ENCODE results near the gene TBX2. TPM values are rescaled to one million over a fixed set of nuclear protein-coding genes. Genes with fewer than 3 reads are reported as not detected.
A peak's percentile ranks its signal among the peaks of the same experiment; 100 is the strongest.

TBX2 gene
- total and polyA plus RNA-seq, 2 donors (not counting 1 experiment from before 2014, with no cell fraction given) = 40.5 to 148 TPM

- Histone ChIP-seq H3K9ac (ENCODE audit: insufficient read depth, low read length) (peak overlapping the region; percentile 83), H3K4me3 (replicated peaks in 1 of 4; ENCODE audit: control extremely low read depth in 1 of 4, insufficient read depth in 1 of 4, low read depth in 3 of 4, low read length in 4 of 4) (peak overlapping the region; percentile 63 to 91 (median 74)), H2AFZ (ENCODE audit: low read length) (no peak overlapping the region), H3K36me3 (ENCODE audit: control insufficient read depth, insufficient read depth, low read length) (peaks cover 10% of the 10 kb centered on the region), H3K4me2 (ENCODE audit: extremely low read depth, insufficient read depth, low read length) (peak overlapping the region; percentile 96), H3K27ac (ENCODE audit: insufficient read depth, low read length) (peak overlapping the region; percentile 93), H3K4me1 (ENCODE audit: control insufficient read depth, extremely low read depth, insufficient read depth, low read length) (peaks cover 13% of the 10 kb centered on the region), H3K27me3 (ENCODE audit: control insufficient read depth, insufficient read depth, low read length) (no peaks in the 10 kb centered on the region), H4K20me1 (ENCODE audit: control insufficient read depth, extremely low read depth, insufficient read depth, low read length) (no peaks in the 10 kb centered on the region), H3K79me2 (ENCODE audit: control insufficient read depth, insufficient read depth, low read length) (peaks cover 69% of the 10 kb centered on the region), H3K9me3 (ENCODE audit: control insufficient read depth, insufficient read depth, low read depth, low read length) (no peaks in the 10 kb centered on the region)
- TF ChIP-seq EZH2 (IDR thresholded peaks at IDR 0.05; ENCODE audit: low read length, missing control alignments) (no peak), CTCF (conservative IDR thresholded peaks at IDR 0.05 in 1 of 2, IDR thresholded peaks at IDR 0.05 in 1 of 2; ENCODE audit: low read depth in 1 of 2, low read length in 2 of 2) (no peak)
- peak in 1 of 2 donors; percentile 54 for DNase-seq (ENCODE audit: low read depth in 2 of 2)
Observed at GRCh38 chr17:61453566-61454380, 54.1 kb downstream of the TBX2 start.

GRCh38 chr17:61454381-61455323 is 55.0 kb downstream of the TBX2 start:
- no peak overlapping the region for H2AFZ ChIP-seq (ENCODE audit: low read length)
- H3K9me3 ChIP-seq (ENCODE audit: control insufficient read depth, insufficient read depth, low read depth, low read length) = no peaks in the 10 kb centered on the region
- no peaks in the 10 kb centered on the region for H3K27me3 ChIP-seq (ENCODE audit: control insufficient read depth, insufficient read depth, low read length)
- no peaks in the 10 kb centered on the region for H4K20me1 ChIP-seq (ENCODE audit: control insufficient read depth, extremely low read depth, insufficient read depth, low read length)
- H3K9ac ChIP-seq (ENCODE audit: insufficient read depth, low read length) = peak overlapping the region; percentile 83
- TF ChIP-seq CTCF (conservative IDR thresholded peaks at IDR 0.05 in 1 of 2, IDR thresholded peaks at IDR 0.05 in 1 of 2; ENCODE audit: low read depth in 1 of 2, low read length in 2 of 2) (no peak), EZH2 (IDR thresholded peaks at IDR 0.05; ENCODE audit: low read length, missing control alignments) (no peak)
- peaks cover 10% of the 10 kb centered on the region for H3K36me3 ChIP-seq (ENCODE audit: control insufficient read depth, insufficient read depth, low read length)
- H3K27ac ChIP-seq (ENCODE audit: insufficient read depth, low read length) = peak overlapping the region; percentile 93
- H3K4me1 ChIP-seq (ENCODE audit: control insufficient read depth, extremely low read depth, insufficient read depth, low read length) = peaks cover 18% of the 10 kb centered on the region
- peaks cover 78% of the 10 kb centered on the region for H3K79me2 ChIP-seq (ENCODE audit: control insufficient read depth, insufficient read depth, low read length)
- peak overlapping the region; percentile 96 for H3K4me2 ChIP-seq (ENCODE audit: extremely low read depth, insufficient read depth, low read length)
- peak overlapping the region; percentile 63 to 91 (median 74) for H3K4me3 ChIP-seq (replicated peaks in 1 of 4; ENCODE audit: control extremely low read depth in 1 of 4, insufficient read depth in 1 of 4, low read depth in 3 of 4, low read length in 4 of 4)
- DNase-seq (ENCODE audit: low read depth in 2 of 2) = peak in 1 of 2 donors; percentile 49
